A673 (cell line): ENCODE measurements around the gene TMEM205.

Experiments
- CTCF ChIP-seq: fragments of 300-800, 200-600 bp; sonication (generic); conservative IDR thresholded peaks from 2 replicates; pipeline ENCODE4 v1.5.1; 2017; ENCODE audit warnings: low read depth, mild to moderate bottlenecking, antibody characterized with exemption, low read length, moderate library complexity, mixed read lengths
- EZH2 ChIP-seq: fragments of 200-600 bp; sonication (generic); IDR thresholded peaks from 2 replicates; pipeline ENCODE4 v1.6.1; 2017; ENCODE audit warnings: borderline replicate concordance, low read depth, mild to moderate bottlenecking, mixed read lengths, antibody characterized with exemption, low read length; ENCODE audit not compliant: poor library complexity, severe bottlenecking

- TF ChIP-seq CTCF: no peak
- TF ChIP-seq EZH2: no peak
Measured at GRCh38 chr19:11365557-11366117, 19.6 kb upstream of the TMEM205 start.
